Measurements from ENCODE around the gene DDX46.

The DDX46 gene

GRCh38 chr5:134817006-134817405 is 58.4 kb downstream of the DDX46 start:
- H2AFZ ChIP-seq (ENCODE audit: low read depth) = no peak overlapping the region

GRCh38 chr5:134818776-134819175 is 60.2 kb downstream of the DDX46 start:
- peaks cover 5% of the 10 kb centered on the region for H3K4me1 ChIP-seq (ENCODE audit: low read depth, poor library complexity, severe bottlenecking)
- H3K4me2 ChIP-seq = no peak overlapping the region
- no peak overlapping the region for H3K9ac ChIP-seq
- H3K27ac ChIP-seq = no peak overlapping the region
- H3K79me2 ChIP-seq (ENCODE audit: insufficient read depth, low read depth) = no peaks in the 10 kb centered on the region
- no peaks in the 10 kb centered on the region for H3K27me3 ChIP-seq (ENCODE audit: insufficient read depth, low read depth)
- no peak for TF ChIP-seq CTCF (conservative IDR thresholded peaks at IDR 0.05; ENCODE audit: low read depth, low read length)
- H3K36me3 ChIP-seq (ENCODE audit: insufficient read depth) = peaks cover 11% of the 10 kb centered on the region; the same call in 1 of the 2 replicates
- no peak overlapping the region for H2AFZ ChIP-seq (ENCODE audit: low read depth)
- H3K4me3 ChIP-seq (IDR thresholded peaks at IDR 0.05; ENCODE audit: insufficient read depth, low read depth, low read length) = no peak overlapping the region
- H4K20me1 ChIP-seq (ENCODE audit: insufficient read depth) = no peaks in the 10 kb centered on the region

More at GRCh38 chr5:134817006-134817405, 58.4 kb downstream of the DDX46 start:
- H4K20me1 ChIP-seq (ENCODE audit: insufficient read depth) = no peaks in the 10 kb centered on the region
- no peak overlapping the region for H3K27ac ChIP-seq
- H3K4me2 ChIP-seq = no peak overlapping the region
- H3K27me3 ChIP-seq (ENCODE audit: insufficient read depth, low read depth) = no peaks in the 10 kb centered on the region
- no peak for TF ChIP-seq CTCF (conservative IDR thresholded peaks at IDR 0.05; ENCODE audit: low read depth, low read length)
- no peak overlapping the region for H3K9ac ChIP-seq
- no peaks in the 10 kb centered on the region for H3K79me2 ChIP-seq (ENCODE audit: insufficient read depth, low read depth)
- H3K36me3 ChIP-seq (ENCODE audit: insufficient read depth) = peaks cover 11% of the 10 kb centered on the region; the same call in 1 of the 2 replicates
- peaks cover 16% of the 10 kb centered on the region for H3K4me1 ChIP-seq (ENCODE audit: low read depth, poor library complexity, severe bottlenecking)
- H3K4me3 ChIP-seq (IDR thresholded peaks at IDR 0.05; ENCODE audit: insufficient read depth, low read depth, low read length) = no peak overlapping the region

GRCh38 chr5:134819407-134819963 is 60.9 kb downstream of the DDX46 start:
- peaks cover 11% of the 10 kb centered on the region; the same call in 1 of the 2 replicates for H3K36me3 ChIP-seq (ENCODE audit: insufficient read depth)
- no peak for TF ChIP-seq CTCF (conservative IDR thresholded peaks at IDR 0.05; ENCODE audit: low read depth, low read length)

GRCh38 chr5:134821841-134822240 is 63.3 kb downstream of the DDX46 start:
- no peak overlapping the region for H3K27ac ChIP-seq
- no peaks in the 10 kb centered on the region for H3K4me1 ChIP-seq (ENCODE audit: low read depth, poor library complexity, severe bottlenecking)
- TF ChIP-seq CTCF (conservative IDR thresholded peaks at IDR 0.05; ENCODE audit: low read depth, low read length) = no peak
- H3K79me2 ChIP-seq (ENCODE audit: insufficient read depth, low read depth) = no peaks in the 10 kb centered on the region
- peaks cover 9% of the 10 kb centered on the region for H3K36me3 ChIP-seq (ENCODE audit: insufficient read depth)
- H3K27me3 ChIP-seq (ENCODE audit: insufficient read depth, low read depth) = no peaks in the 10 kb centered on the region
- H4K20me1 ChIP-seq (ENCODE audit: insufficient read depth) = no peaks in the 10 kb centered on the region
- H3K9ac ChIP-seq = no peak overlapping the region
- no peak overlapping the region for H3K4me3 ChIP-seq (IDR thresholded peaks at IDR 0.05; ENCODE audit: insufficient read depth, low read depth, low read length)
- no peak overlapping the region for H3K4me2 ChIP-seq
- H2AFZ ChIP-seq (ENCODE audit: low read depth) = no peak overlapping the region

More at GRCh38 chr5:134819407-134819963, 60.9 kb downstream of the DDX46 start:
- Histone ChIP-seq H3K27me3 (ENCODE audit: insufficient read depth, low read depth) (no peaks in the 10 kb centered on the region), H3K9ac (no peak overlapping the region), H4K20me1 (ENCODE audit: insufficient read depth) (no peaks in the 10 kb centered on the region), H2AFZ (ENCODE audit: low read depth) (no peak overlapping the region), H3K4me2 (no peak overlapping the region), H3K27ac (no peak overlapping the region), H3K4me1 (ENCODE audit: low read depth, poor library complexity, severe bottlenecking) (no peaks in the 10 kb centered on the region), H3K4me3 (IDR thresholded peaks at IDR 0.05; ENCODE audit: insufficient read depth, low read depth, low read length) (no peak overlapping the region), H3K79me2 (ENCODE audit: insufficient read depth, low read depth) (no peaks in the 10 kb centered on the region)

Data from KMS-11 (cell line).